NCI-H2081 (cell line): Measurements from ENCODE around the gene GP5.

ENCODE experiments used
- DNase-seq, 2 experiments: peaks; one replicate each; lab custom pipeline; 2025; lab: John Stamatoyannopoulos, UW

GP5 gene

GRCh38 chr3:194348354-194348753, 50.7 kb downstream of the GP5 start:
- DNase-seq = no peak

GRCh38 chr3:194346621-194347020, 52.4 kb downstream of the GP5 start:
- no peak for DNase-seq

GRCh38 chr3:194346035-194346434, 53.0 kb downstream of the GP5 start:
- DNase-seq = no peak
